Neural crest cell (in vitro differentiated cells): ENCODE data around the gene E2F6. TPM values are rescaled to one million over a fixed set of nuclear protein-coding genes. Genes with fewer than 3 reads are reported as not detected.

Experiments used
- DNase-seq: peaks from one replicate; pipeline ENCODE4 v3.0.0; 2021; ENCODE audit warnings: low read depth, mixed read lengths, low spot score
- H3K27ac Mint-ChIP-seq: one replicate; pipeline ENCODE4 v1.8.0; 2021; ENCODE audit warnings: mild to moderate bottlenecking, mixed read lengths; ENCODE audit not compliant: unreplicated experiment
- H3K27me3 Mint-ChIP-seq: 2 replicates; pipeline ENCODE4 v1.8.0; 2021; ENCODE audit warnings: low read depth, mild to moderate bottlenecking, mixed read lengths
- H3K36me3 Mint-ChIP-seq: 2 replicates; pipeline ENCODE4 v1.8.0; 2021; ENCODE audit warnings: low read depth, mild to moderate bottlenecking, mixed read lengths
- H3K4me1 Mint-ChIP-seq: 2 replicates; pipeline ENCODE4 v1.8.0; 2021; ENCODE audit warnings: mixed read lengths
- H3K4me3 Mint-ChIP-seq: one replicate; pipeline ENCODE4 v1.8.0; 2021; ENCODE audit warnings: mild to moderate bottlenecking, mixed read lengths
- H3K9me3 Mint-ChIP-seq: 2 replicates; pipeline ENCODE4 v1.8.0; 2021; ENCODE audit warnings: mixed read lengths
- CTCF ChIP-seq: fragments of 200-600 bp; sonication (generic); conservative IDR thresholded peaks from 2 replicates; pipeline ENCODE4 v1.5.0; 2021; ENCODE audit warnings: antibody characterized with exemption, mild to moderate bottlenecking
- total RNA-seq: library from RNA; stranded (reverse); gene quantifications from 2 replicates; pipeline ENCODE4 v1.2.1, GENCODE V29; 2021

E2F6 gene
- total RNA-seq, 1 donor from 2014 or later, result 28.5 TPM

DNA sequence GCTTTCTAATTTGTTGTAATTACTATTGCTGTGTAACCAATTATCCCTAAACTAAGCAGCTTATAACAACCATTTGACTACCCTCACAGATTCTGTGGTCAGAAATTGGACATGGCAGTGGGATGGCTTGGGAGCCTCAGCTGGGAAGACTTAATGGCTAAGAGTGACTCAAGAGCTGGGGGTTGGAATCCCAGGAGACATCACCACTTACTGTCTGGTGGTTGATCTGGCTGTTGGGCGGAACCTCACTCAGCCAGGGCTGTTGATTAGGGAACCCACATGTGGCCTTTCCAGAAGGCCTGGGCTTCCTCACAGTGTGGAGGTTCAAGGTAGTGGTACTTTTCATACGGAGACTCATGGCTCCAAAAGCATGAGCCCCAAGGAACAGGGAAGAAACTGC lies 49.8 kb downstream of the E2F6 start:
- DNase-seq, result no peak
- H3K9me3 Mint-ChIP-seq, result peaks cover 7% of the 10 kb centered on the region
- no peak overlapping the region for H3K4me3 Mint-ChIP-seq
- peaks cover 22% of the 10 kb centered on the region for H3K4me1 Mint-ChIP-seq
- no peaks in the 10 kb centered on the region for H3K36me3 Mint-ChIP-seq
- H3K27me3 Mint-ChIP-seq, result no peaks in the 10 kb centered on the region
- no peak for TF ChIP-seq CTCF
- H3K27ac Mint-ChIP-seq, result no peak overlapping the region

GRCh38 chr2:11414372-11415124 lies 51.4 kb downstream of the E2F6 start:
- Mint-ChIP-seq H3K9me3 (peaks cover 7% of the 10 kb centered on the region), H3K27ac (no peak overlapping the region), H3K4me1 (peaks cover 34% of the 10 kb centered on the region), H3K4me3 (no peak overlapping the region), H3K36me3 (no peaks in the 10 kb centered on the region), H3K27me3 (no peaks in the 10 kb centered on the region)
- TF ChIP-seq CTCF, result no peak
- DNase-seq, result no peak

GRCh38 chr2:11412449-11412810 lies 53.5 kb downstream of the E2F6 start:
- TF ChIP-seq CTCF, result no peak
- no peak for DNase-seq
- no peak overlapping the region for H3K27ac Mint-ChIP-seq
- H3K9me3 Mint-ChIP-seq, result no peaks in the 10 kb centered on the region
- no peaks in the 10 kb centered on the region for H3K27me3 Mint-ChIP-seq
- H3K36me3 Mint-ChIP-seq, result no peaks in the 10 kb centered on the region
- no peak overlapping the region for H3K4me3 Mint-ChIP-seq
- peaks cover 34% of the 10 kb centered on the region for H3K4me1 Mint-ChIP-seq

- peak; percentile 71 for TF ChIP-seq CTCF
- Mint-ChIP-seq H3K4me1 (peaks cover 37% of the 10 kb centered on the region), H3K9me3 (peaks cover 3% of the 10 kb centered on the region), H3K36me3 (no peaks in the 10 kb centered on the region), H3K27me3 (no peaks in the 10 kb centered on the region), H3K4me3 (no peak overlapping the region), H3K27ac (no peak overlapping the region)
- peak; percentile 51 for DNase-seq
These were observed 54.1 kb downstream of the E2F6 start for GRCh38 chr2:11411768-11412448.

GRCh38 chr2:11411244-11411643 lies 54.7 kb downstream of the E2F6 start:
- DNase-seq, result no peak

More at GRCh38 chr2:11411244-11411643, 54.7 kb downstream of the E2F6 start:
- TF ChIP-seq CTCF, result no peak
- H3K4me1 Mint-ChIP-seq, result peaks cover 43% of the 10 kb centered on the region
- no peak overlapping the region for H3K4me3 Mint-ChIP-seq
- H3K36me3 Mint-ChIP-seq, result no peaks in the 10 kb centered on the region
- H3K27me3 Mint-ChIP-seq, result no peaks in the 10 kb centered on the region
- peaks cover 3% of the 10 kb centered on the region for H3K9me3 Mint-ChIP-seq
- no peak overlapping the region for H3K27ac Mint-ChIP-seq
